PC-9 (cell line): Measurements from ENCODE around the gene ITGB5. TPM values are rescaled to one million over a fixed set of nuclear protein-coding genes. Genes with fewer than 3 reads are reported as not detected.
A peak's percentile ranks its signal among the peaks of the same experiment; 100 is the strongest.

Experiments
- BruUV-seq: library from RNA; stranded (reverse); fragments of 400-500 nt; replicated peaks from 2 replicates; lab custom pipeline; 2021; lab: Mats Ljungman, UMichigan
- CTCF ChIA-PET: fragments of 300-600 bp; sonication (Branson Sonifier 250); formaldehyde crosslinking; loops from one replicate; lab custom pipeline; 2022; ENCODE audit warnings: antibody characterized with exemption; lab: Charles Lee
- POLR2A ChIA-PET: fragments of 300-600 bp; sonication (Branson Sonifier 250); formaldehyde crosslinking; loops from one replicate; lab custom pipeline; 2022; ENCODE audit warnings: antibody characterized with exemption; ENCODE audit not compliant: unreplicated experiment; lab: Charles Lee
- DNase-seq, 2 experiments: peaks; one replicate each; pipeline versions ENCODE4 v3.0.0 to v3.0.0-alpha.2; 2015 to 2022; ENCODE audit warnings: mixed read lengths in 1 of 2
- H2AFZ ChIP-seq: fragments of 200-600 bp; sonication (generic); 2 replicates; pipeline ENCODE4 v1.8.1; 2017; ENCODE audit warnings: antibody characterized with exemption
- H3F3A ChIP-seq: fragments of 200-600 bp; sonication (generic); 2 replicates; pipeline ENCODE4 v1.8.1; 2017; ENCODE audit warnings: antibody characterized with exemption, mild to moderate bottlenecking, low read depth; ENCODE audit not compliant: insufficient read depth
- H3K27ac ChIP-seq: fragments of 200-600 bp; sonication (generic); 2 replicates; pipeline ENCODE4 v1.6.1; 2016; ENCODE audit warnings: mixed run types
- H3K27me3 ChIP-seq: fragments of 200-600 bp; sonication (generic); 2 replicates; pipeline ENCODE4 v1.6.1; 2016; ENCODE audit warnings: low read depth, mixed run types; ENCODE audit not compliant: insufficient read depth
- H3K36me3 ChIP-seq: fragments of 200-600 bp; sonication (generic); 2 replicates; pipeline ENCODE4 v1.6.1; 2016; ENCODE audit warnings: low read depth, mixed run types
- H3K4me1 ChIP-seq: fragments of 200-600 bp; sonication (generic); replicated peaks from 2 replicates; pipeline ENCODE4 v1.6.1; 2016; ENCODE audit warnings: mixed run types; ENCODE audit not compliant: insufficient read depth
- H3K4me2 ChIP-seq: fragments of 200-600 bp; sonication (generic); 2 replicates; pipeline ENCODE4 v1.6.1; 2017; ENCODE audit warnings: mixed run types
- H3K4me3 ChIP-seq: fragments of 200-600 bp; sonication (generic); 2 replicates; pipeline ENCODE4 v1.6.1; 2016; ENCODE audit warnings: mixed run types
- H3K79me2 ChIP-seq: fragments of 200-600 bp; sonication (generic); 2 replicates; pipeline ENCODE4 v1.6.1; 2017; ENCODE audit warnings: low read depth, mixed run types
- H3K9me2 ChIP-seq: fragments of 200-600 bp; sonication (generic); 2 replicates; pipeline ENCODE4 v1.8.1; 2017; ENCODE audit warnings: mild to moderate bottlenecking; ENCODE audit not compliant: insufficient read depth
- H3K9me3 ChIP-seq: fragments of 200-600 bp; sonication (generic); 2 replicates; pipeline ENCODE4 v1.8.1; 2016; ENCODE audit warnings: low read depth; ENCODE audit not compliant: insufficient read depth
- H4K20me1 ChIP-seq: fragments of 200-600 bp; sonication (generic); 2 replicates; pipeline ENCODE4 v1.8.1; 2017; ENCODE audit not compliant: insufficient read depth
- CTCF ChIP-seq: fragments of 200-600 bp; sonication (generic); conservative IDR thresholded peaks from 2 replicates; pipeline ENCODE4 v1.6.1; 2017; ENCODE audit warnings: mixed run types, antibody characterized with exemption, mild to moderate bottlenecking, moderate library complexity
- EZH2 ChIP-seq: fragments of 200-600 bp; sonication (generic); IDR thresholded peaks from 2 replicates; pipeline ENCODE4 v1.8.0; 2017; ENCODE audit warnings: antibody characterized with exemption, low read depth
- intact Hi-C: fragments of 100-400 bp; cut with micrococcal nuclease; formaldehyde crosslinking; loops from one replicate; pipeline ENCODE4 v1.10.0; 2022; ENCODE audit not compliant: unreplicated experiment
- total RNA-seq: library from RNA; stranded (reverse); gene quantifications from 2 replicates; pipeline ENCODE4 v1.2.3, GENCODE V29; 2021

ITGB5 gene
- total RNA-seq, 1 experiment from 2014 or later: 226 TPM

GRCh38 chr3:124741027-124741426 is 146.1 kb downstream of the ITGB5 start:
- intact Hi-C loops: loop anchor here (5.0 kb wide), 1 partner anchor 174 kb away; no protein-coding TSS in a partner anchor
- no peak overlapping the region for H3K4me2 ChIP-seq
- H2AFZ ChIP-seq: no peak overlapping the region
- no peak overlapping the region for H3K4me3 ChIP-seq
- no peak for TF ChIP-seq EZH2
- TF ChIP-seq CTCF: no peak
- BruUV-seq: no TSS peak
- no peaks in the 10 kb centered on the region for H3K4me1 ChIP-seq
- peaks cover 11% of the 10 kb centered on the region; the same call in 1 of the 2 replicates for H4K20me1 ChIP-seq
- H3K9me2 ChIP-seq: no peaks in the 10 kb centered on the region
- H3K9me3 ChIP-seq: no peaks in the 10 kb centered on the region
- DNase-seq: no peak
- peaks cover 42% of the 10 kb centered on the region for H3K36me3 ChIP-seq
- no peak overlapping the region for H3K27ac ChIP-seq
- H3F3A ChIP-seq: peaks cover 8% of the 10 kb centered on the region; the same call in 1 of the 2 replicates
- no peaks in the 10 kb centered on the region for H3K27me3 ChIP-seq
- no peaks in the 10 kb centered on the region for H3K79me2 ChIP-seq
- POLR2A ChIA-PET: no interaction called here
- CTCF ChIA-PET: no interaction called here

- H3K27ac ChIP-seq: no peak overlapping the region
- POLR2A ChIA-PET: interaction anchor here (0.6 kb wide), 1 partner anchor 500 kb away, joined by 4 read pairs; no protein-coding TSS in a partner anchor
- peaks cover 35% of the 10 kb centered on the region for H3K79me2 ChIP-seq
- peak overlapping the region; percentile 70; the same call in 1 of the 2 replicates for H3K4me3 ChIP-seq
- intact Hi-C loops: no loop called here
- H3K36me3 ChIP-seq: peaks cover 6% of the 10 kb centered on the region; the same call in 1 of the 2 replicates
- H3K27me3 ChIP-seq: no peaks in the 10 kb centered on the region
- H3K4me2 ChIP-seq: peak overlapping the region; percentile 82
- DNase-seq: no peak
- no peaks in the 10 kb centered on the region for H3K9me3 ChIP-seq
- H2AFZ ChIP-seq: no peak overlapping the region
- peaks cover 22% of the 10 kb centered on the region for H3K4me1 ChIP-seq
- H4K20me1 ChIP-seq: peaks cover 12% of the 10 kb centered on the region
- CTCF ChIA-PET: interaction anchor here (0.6 kb wide), 1 partner anchor 24 kb away, joined by 6 read pairs; no protein-coding TSS in a partner anchor
- TF ChIP-seq CTCF (no peak), EZH2 (no peak)
- no peaks in the 10 kb centered on the region for H3K9me2 ChIP-seq
- no peaks in the 10 kb centered on the region for H3F3A ChIP-seq
- no TSS peak for BruUV-seq
Measured at GRCh38 chr3:124731760-124732159, 155.4 kb downstream of the ITGB5 start.

GRCh38 chr3:124730941-124731297 is 156.2 kb downstream of the ITGB5 start:
- DNase-seq: no peak
- Histone ChIP-seq H3K4me3 (peak overlapping the region; percentile 70), H3K36me3 (0 out of 2 replicates have a peak, but pooled peaks cover 5% of the 10 kb centered on the region), H3K27me3 (no peaks in the 10 kb centered on the region), H3K27ac (peak overlapping the region; percentile 26; the same call in 1 of the 2 replicates), H3K9me3 (no peaks in the 10 kb centered on the region), H3K4me1 (peaks cover 22% of the 10 kb centered on the region), H3K4me2 (peak overlapping the region; percentile 82), H3K79me2 (peaks cover 35% of the 10 kb centered on the region), H4K20me1 (peaks cover 10% of the 10 kb centered on the region), H3K9me2 (no peaks in the 10 kb centered on the region), H3F3A (no peaks in the 10 kb centered on the region), H2AFZ (peak overlapping the region; percentile 95)
- TF ChIP-seq EZH2 (no peak), CTCF (no peak)
- intact Hi-C loops: no loop called here
- TSS peak; percentile 62 for BruUV-seq
- POLR2A ChIA-PET: no interaction called here
- CTCF ChIA-PET: interaction anchor here (0.6 kb wide), 1 partner anchor 23 kb away, joined by 6 read pairs; no protein-coding TSS in a partner anchor
